ENCODE measurements around the gene SNX19. TPM values are rescaled to one million over a fixed set of nuclear protein-coding genes. Genes with fewer than 3 reads are reported as not detected.
A peak's percentile ranks its signal among the peaks of the same experiment; 100 is the strongest.

The SNX19 gene
- total and polyA plus RNA-seq, 4 donors: 17.5 to 71.9 (median 40.5) TPM

- WGBS, 2 donors: 7 to 8% methylated on average over 7 of the region's 7 CpGs
- H3K27ac ChIP-seq (ENCODE audit: low read depth in 1 of 2, low read length in 2 of 2): no peak overlapping the region
- no peak overlapping the region for H3K4me3 ChIP-seq (ENCODE audit: low read length in 2 of 2)
- no peaks in the 10 kb centered on the region for H3K36me3 ChIP-seq (ENCODE audit: control insufficient read depth in 1 of 2, insufficient read depth in 2 of 2, low read length in 1 of 2)
- H3K9me3 ChIP-seq (ENCODE audit: control insufficient read depth, low read length): no peaks in the 10 kb centered on the region
- intact Hi-C loops (cut with DNase I): loop anchor here in 1 of 2 donors (1.0 kb wide), 1 partner anchor 21 kb away; no protein-coding TSS in a partner anchor
- peak; percentile 55 for ATAC-seq (ENCODE audit: low FRiP score)
- peak; percentile 61 to 82 for DNase-seq
- H3K4me1 ChIP-seq (ENCODE audit: control insufficient read depth in 1 of 2, insufficient read depth in 2 of 2, low read length in 2 of 2): no peaks in the 10 kb centered on the region
- H3K27me3 ChIP-seq (ENCODE audit: control insufficient read depth in 1 of 2, insufficient read depth in 2 of 2, low read length in 1 of 2): no peaks in the 10 kb centered on the region
These were observed 87.5 kb downstream of the SNX19 start for GRCh38 chr11:130828741-130829140.

- H3K27ac ChIP-seq (ENCODE audit: low read depth in 1 of 2, low read length in 2 of 2): no peak overlapping the region
- no peaks in the 10 kb centered on the region for H3K27me3 ChIP-seq (ENCODE audit: control insufficient read depth in 1 of 2, insufficient read depth in 2 of 2, low read length in 1 of 2)
- peak; percentile 55 for ATAC-seq (ENCODE audit: low FRiP score)
- peak; percentile 81 to 87 for DNase-seq
- no peaks in the 10 kb centered on the region for H3K36me3 ChIP-seq (ENCODE audit: control insufficient read depth in 1 of 2, insufficient read depth in 2 of 2, low read length in 1 of 2)
- intact Hi-C loops (cut with DNase I): loop anchor here (1.0 to 2.0 kb wide), 3 partner anchors 22 to 393 kb away; no protein-coding TSS in a partner anchor
- no peaks in the 10 kb centered on the region for H3K4me1 ChIP-seq (ENCODE audit: control insufficient read depth in 1 of 2, insufficient read depth in 2 of 2, low read length in 2 of 2)
- 57 to 62% methylated on average over 13 of the region's 13 CpGs for WGBS, 2 donors
- H3K9me3 ChIP-seq (ENCODE audit: control insufficient read depth, low read length): no peaks in the 10 kb centered on the region
- H3K4me3 ChIP-seq (ENCODE audit: low read length in 2 of 2): no peak overlapping the region
These were observed 88.6 kb downstream of the SNX19 start for GRCh38 chr11:130827451-130828377.

DNA sequence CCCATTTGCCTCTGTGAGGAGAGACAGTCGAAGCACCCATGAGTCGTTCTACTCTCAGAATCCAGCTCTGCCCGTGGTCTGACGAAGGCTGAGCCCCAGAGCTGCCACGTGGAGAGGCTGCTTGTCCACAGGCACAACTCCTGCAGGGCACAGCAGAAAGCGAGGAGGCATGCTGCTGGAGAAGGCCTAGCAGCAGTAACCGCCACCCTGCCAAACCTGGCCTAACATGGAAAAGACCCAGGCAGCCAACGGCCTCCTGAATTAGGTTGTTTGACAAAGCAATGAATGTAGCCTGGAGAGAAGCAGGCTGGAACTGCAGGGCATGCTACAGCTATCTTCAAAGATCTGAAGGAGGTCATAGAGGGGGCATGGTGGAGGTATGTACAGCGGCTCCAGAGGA, 89.7 kb downstream of the SNX19 start:
- 51 to 55% methylated on average over 9 of the region's 9 CpGs for WGBS, 2 donors
- no peaks in the 10 kb centered on the region for H3K9me3 ChIP-seq (ENCODE audit: control insufficient read depth, low read length)
- no peaks in the 10 kb centered on the region for H3K4me1 ChIP-seq (ENCODE audit: control insufficient read depth in 1 of 2, insufficient read depth in 2 of 2, low read length in 2 of 2)
- H3K27ac ChIP-seq (ENCODE audit: low read depth in 1 of 2, low read length in 2 of 2): no peak overlapping the region
- H3K27me3 ChIP-seq (ENCODE audit: control insufficient read depth in 1 of 2, insufficient read depth in 2 of 2, low read length in 1 of 2): no peaks in the 10 kb centered on the region
- H3K36me3 ChIP-seq (ENCODE audit: control insufficient read depth in 1 of 2, insufficient read depth in 2 of 2, low read length in 1 of 2): no peaks in the 10 kb centered on the region
- DNase-seq (no peak), ATAC-seq (ENCODE audit: low FRiP score) (no peak)
- intact Hi-C loops (cut with DNase I): loop anchor here in 1 of 2 donors (2.0 kb wide), 1 partner anchor 392 kb away; no protein-coding TSS in a partner anchor
- no peak overlapping the region for H3K4me3 ChIP-seq (ENCODE audit: low read length in 2 of 2)

DNA sequence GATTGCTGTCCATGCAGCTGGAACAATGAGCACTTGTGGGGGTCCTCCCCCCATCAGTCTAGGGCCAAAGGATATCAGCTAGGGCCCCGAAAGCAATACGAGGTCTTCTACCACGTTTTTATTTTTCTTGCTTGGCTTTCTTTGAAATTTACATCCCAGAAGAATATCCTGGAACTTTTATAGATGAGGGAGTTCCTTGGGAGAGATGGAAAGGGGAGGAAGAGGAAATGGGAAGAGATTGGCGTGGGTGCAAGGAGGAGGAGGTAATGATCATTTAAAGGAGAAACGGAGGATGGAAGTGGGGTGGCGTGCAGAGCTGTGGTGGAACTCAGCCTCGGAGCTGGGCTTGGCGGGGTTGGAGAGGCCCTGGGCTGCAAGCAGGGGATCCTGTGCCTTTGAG, 90.3 kb downstream of the SNX19 start:
- Histone ChIP-seq H3K27ac (ENCODE audit: low read depth in 1 of 2, low read length in 2 of 2) (no peak overlapping the region), H3K27me3 (ENCODE audit: control insufficient read depth in 1 of 2, insufficient read depth in 2 of 2, low read length in 1 of 2) (no peaks in the 10 kb centered on the region), H3K9me3 (ENCODE audit: control insufficient read depth, low read length) (no peaks in the 10 kb centered on the region), H3K4me3 (ENCODE audit: low read length in 2 of 2) (no peak overlapping the region), H3K4me1 (ENCODE audit: control insufficient read depth in 1 of 2, insufficient read depth in 2 of 2, low read length in 2 of 2) (no peaks in the 10 kb centered on the region), H3K36me3 (ENCODE audit: control insufficient read depth in 1 of 2, insufficient read depth in 2 of 2, low read length in 1 of 2) (no peaks in the 10 kb centered on the region)
- 90 to 91% methylated on average over 8 of the region's 8 CpGs for WGBS, 2 donors
- ATAC-seq (ENCODE audit: low FRiP score): no peak
- DNase-seq: no peak
- intact Hi-C loops (cut with DNase I): loop anchor here in 1 of 2 donors (2.0 kb wide), 1 partner anchor 391 kb away; no protein-coding TSS in a partner anchor

GRCh38 chr11:130825561-130825960, 90.7 kb downstream of the SNX19 start:
- ATAC-seq (ENCODE audit: low FRiP score): no peak
- intact Hi-C loops (cut with DNase I): no loop called here
- WGBS, 2 donors: 81 to 83% methylated on average over 5 of the region's 5 CpGs
- H3K4me3 ChIP-seq (ENCODE audit: low read length in 2 of 2): no peak overlapping the region
- H3K36me3 ChIP-seq (ENCODE audit: control insufficient read depth in 1 of 2, insufficient read depth in 2 of 2, low read length in 1 of 2): no peaks in the 10 kb centered on the region
- no peak overlapping the region for H3K27ac ChIP-seq (ENCODE audit: low read depth in 1 of 2, low read length in 2 of 2)
- DNase-seq: no peak
- no peaks in the 10 kb centered on the region for H3K4me1 ChIP-seq (ENCODE audit: control insufficient read depth in 1 of 2, insufficient read depth in 2 of 2, low read length in 2 of 2)
- no peaks in the 10 kb centered on the region for H3K9me3 ChIP-seq (ENCODE audit: control insufficient read depth, low read length)
- H3K27me3 ChIP-seq (ENCODE audit: control insufficient read depth in 1 of 2, insufficient read depth in 2 of 2, low read length in 1 of 2): no peaks in the 10 kb centered on the region

Data from aorta (tissue), 5 donors.